Tibial nerve (tissue), 4 donors: Measurements from ENCODE around the gene CEP112.

Source experiments
- EP300 ChIP-seq, 2 donors: sonication (generic); formaldehyde crosslinking; IDR thresholded peaks; one replicate each; pipeline ENCODE4 v1.6.1; 2017; ENCODE audit warnings: antibody characterized with exemption in 2 of 2, mild to moderate bottlenecking in 1 of 2
- TF ChIP-seq, protein P1 (sequence below), 5 experiments: fragments of 200-600 bp in 3 of 5; fragments of 450-650 bp in 2 of 5; sonication (generic) in 3 of 5; IDR thresholded peaks; one replicate each; pipeline ENCODE4 v1.5.1; 2016 to 2019; ENCODE audit warnings: antibody characterized with exemption in 5 of 5, mild to moderate bottlenecking in 3 of 5, moderate library complexity in 2 of 5

DNA sequence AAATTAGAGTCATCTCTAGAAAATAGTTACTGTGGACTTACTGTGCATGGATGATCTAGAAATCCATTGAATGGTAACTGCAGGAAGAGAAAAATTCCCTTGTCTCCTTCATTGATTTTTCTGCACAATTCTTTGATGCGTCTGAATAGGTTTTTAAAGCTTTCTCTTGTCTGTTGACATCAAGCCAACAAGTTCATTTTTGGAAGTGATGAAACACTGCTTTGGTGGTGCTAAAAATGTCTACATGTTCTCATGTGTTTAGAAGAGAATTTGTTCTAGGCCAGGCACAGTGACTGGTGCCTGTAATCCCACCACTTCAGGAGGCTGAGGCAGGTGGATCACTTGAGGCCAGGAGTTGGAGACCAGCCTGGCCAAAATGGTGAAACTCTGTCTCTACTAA, 573.4 kb downstream of the CEP112 start:
- TF ChIP-seq, protein P1, sequence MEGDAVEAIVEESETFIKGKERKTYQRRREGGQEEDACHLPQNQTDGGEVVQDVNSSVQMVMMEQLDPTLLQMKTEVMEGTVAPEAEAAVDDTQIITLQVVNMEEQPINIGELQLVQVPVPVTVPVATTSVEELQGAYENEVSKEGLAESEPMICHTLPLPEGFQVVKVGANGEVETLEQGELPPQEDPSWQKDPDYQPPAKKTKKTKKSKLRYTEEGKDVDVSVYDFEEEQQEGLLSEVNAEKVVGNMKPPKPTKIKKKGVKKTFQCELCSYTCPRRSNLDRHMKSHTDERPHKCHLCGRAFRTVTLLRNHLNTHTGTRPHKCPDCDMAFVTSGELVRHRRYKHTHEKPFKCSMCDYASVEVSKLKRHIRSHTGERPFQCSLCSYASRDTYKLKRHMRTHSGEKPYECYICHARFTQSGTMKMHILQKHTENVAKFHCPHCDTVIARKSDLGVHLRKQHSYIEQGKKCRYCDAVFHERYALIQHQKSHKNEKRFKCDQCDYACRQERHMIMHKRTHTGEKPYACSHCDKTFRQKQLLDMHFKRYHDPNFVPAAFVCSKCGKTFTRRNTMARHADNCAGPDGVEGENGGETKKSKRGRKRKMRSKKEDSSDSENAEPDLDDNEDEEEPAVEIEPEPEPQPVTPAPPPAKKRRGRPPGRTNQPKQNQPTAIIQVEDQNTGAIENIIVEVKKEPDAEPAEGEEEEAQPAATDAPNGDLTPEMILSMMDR (IDR thresholded peaks at IDR 0.05), result no peak
- no peak for TF ChIP-seq EP300 (IDR thresholded peaks at IDR 0.05)
